Muscle layer of colon (tissue), 2 donors: ENCODE data around the gene ALG2.

ENCODE experiments used
- H3K27ac ChIP-seq: one replicate; pipeline ENCODE4 v1.7.0; 2013; ENCODE audit warnings: low read depth, mild to moderate bottlenecking, low read length, moderate library complexity
- H3K27me3 ChIP-seq, 2 donors: one replicate each; pipeline ENCODE4 v1.7.0; 2013; ENCODE audit warnings: low read length in 2 of 2, mild to moderate bottlenecking in 2 of 2; ENCODE audit not compliant: insufficient read depth in 2 of 2, control insufficient read depth in 1 of 2
- H3K36me3 ChIP-seq: one replicate; pipeline ENCODE4 v1.7.0; 2013; ENCODE audit warnings: mild to moderate bottlenecking, low read length; ENCODE audit not compliant: insufficient read depth
- H3K4me1 ChIP-seq: one replicate; pipeline ENCODE4 v1.7.0; 2013; ENCODE audit warnings: mild to moderate bottlenecking, low read length; ENCODE audit not compliant: insufficient read depth
- H3K4me3 ChIP-seq, 2 donors: one replicate each; pipeline ENCODE4 v1.7.0; 2013; ENCODE audit warnings: low read length in 2 of 2, low read depth in 1 of 2, mild to moderate bottlenecking in 1 of 2, moderate library complexity in 1 of 2
- H3K9ac ChIP-seq: one replicate; pipeline ENCODE4 v1.7.0; 2013; ENCODE audit warnings: low read length
- H3K9me3 ChIP-seq: one replicate; pipeline ENCODE4 v1.7.0; 2013; ENCODE audit warnings: mild to moderate bottlenecking, low read length
- donor health status: abdominal sarcoma.
- donor health status: Adenocarcinoma of cecum.

The ALG2 gene

GRCh38 chr9:99221621-99222415 lies at the start of gene ALG2, which contains the start of gene SEC61B:
ALG2 (minus strand) TSS chr9:99221942; CDS start chr9:99221894, 48 bp downstream.
SEC61B (plus strand) TSS chr9:99222282; CDS start chr9:99222364, 82 bp downstream.
- H3K4me1 ChIP-seq = peaks cover 37% of the 10 kb centered on the region
- H3K9me3 ChIP-seq = no peaks in the 10 kb centered on the region
- peak within 1 kb of the TSS; percentile 94 for H3K27ac ChIP-seq
- peak within 1 kb of the TSS; percentile 97 for H3K9ac ChIP-seq
- H3K36me3 ChIP-seq = peaks cover 20% of the 10 kb centered on the region
- H3K4me3 ChIP-seq = peak within 1 kb of the TSS; percentile 80 to 99
- no peaks in the 10 kb centered on the region for H3K27me3 ChIP-seq

- Histone ChIP-seq H3K4me3 (no peak overlapping the region), H3K27ac (no peak overlapping the region), H3K4me1 (peaks cover 8% of the 10 kb centered on the region), H3K9me3 (no peaks in the 10 kb centered on the region), H3K36me3 (no peaks in the 10 kb centered on the region), H3K27me3 (no peaks in the 10 kb centered on the region), H3K9ac (no peak overlapping the region)
These were observed 48.7 kb upstream of the ALG2 start for GRCh38 chr9:99270491-99270890.

- Histone ChIP-seq H3K27ac (no peak overlapping the region), H3K27me3 (no peaks in the 10 kb centered on the region), H3K9me3 (no peaks in the 10 kb centered on the region), H3K36me3 (no peaks in the 10 kb centered on the region), H3K4me3 (no peak overlapping the region), H3K4me1 (peaks cover 8% of the 10 kb centered on the region), H3K9ac (no peak overlapping the region)
These were observed 47.7 kb upstream of the ALG2 start for GRCh38 chr9:99269416-99269815.

- Histone ChIP-seq H3K27ac (no peak overlapping the region), H3K4me3 (no peak overlapping the region), H3K9ac (no peak overlapping the region)
These were observed 44.7 kb upstream of the ALG2 start for GRCh38 chr9:99266255-99267023.

GRCh38 chr9:99265691-99266090 lies 43.9 kb upstream of the ALG2 start:
- H3K9ac ChIP-seq = no peak overlapping the region
- no peak overlapping the region for H3K4me3 ChIP-seq

More at GRCh38 chr9:99266255-99267023, 44.7 kb upstream of the ALG2 start:
- peaks cover 8% of the 10 kb centered on the region for H3K4me1 ChIP-seq
- no peaks in the 10 kb centered on the region for H3K9me3 ChIP-seq
- H3K36me3 ChIP-seq = no peaks in the 10 kb centered on the region
- H3K27me3 ChIP-seq = no peaks in the 10 kb centered on the region

GRCh38 chr9:99264070-99264680 lies 42.4 kb upstream of the ALG2 start:
- H3K9ac ChIP-seq = no peak overlapping the region
- H3K27ac ChIP-seq = no peak overlapping the region
- peaks cover 18% of the 10 kb centered on the region for H3K4me1 ChIP-seq
- no peaks in the 10 kb centered on the region for H3K36me3 ChIP-seq
- H3K9me3 ChIP-seq = no peaks in the 10 kb centered on the region
- H3K27me3 ChIP-seq = no peaks in the 10 kb centered on the region
- H3K4me3 ChIP-seq = no peak overlapping the region

More at GRCh38 chr9:99265691-99266090, 43.9 kb upstream of the ALG2 start:
- H3K36me3 ChIP-seq = no peaks in the 10 kb centered on the region
- no peak overlapping the region for H3K27ac ChIP-seq
- H3K27me3 ChIP-seq = no peaks in the 10 kb centered on the region
- no peaks in the 10 kb centered on the region for H3K9me3 ChIP-seq
- peaks cover 8% of the 10 kb centered on the region for H3K4me1 ChIP-seq

GRCh38 chr9:99262949-99263418 lies 41.2 kb upstream of the ALG2 start:
- no peaks in the 10 kb centered on the region for H3K27me3 ChIP-seq
- no peaks in the 10 kb centered on the region for H3K9me3 ChIP-seq
- H3K4me1 ChIP-seq = peaks cover 25% of the 10 kb centered on the region
- H3K36me3 ChIP-seq = no peaks in the 10 kb centered on the region
- no peak overlapping the region for H3K4me3 ChIP-seq
- no peak overlapping the region for H3K9ac ChIP-seq
- H3K27ac ChIP-seq = no peak overlapping the region

- Histone ChIP-seq H3K4me1 (peaks cover 25% of the 10 kb centered on the region), H3K27ac (no peak overlapping the region), H3K4me3 (no peak overlapping the region), H3K27me3 (no peaks in the 10 kb centered on the region), H3K9ac (no peak overlapping the region), H3K36me3 (no peaks in the 10 kb centered on the region), H3K9me3 (no peaks in the 10 kb centered on the region)
These were observed 40.2 kb upstream of the ALG2 start for GRCh38 chr9:99261923-99262322.

- peaks cover 18% of the 10 kb centered on the region for H3K4me1 ChIP-seq
- H3K4me3 ChIP-seq = peak overlapping the region; percentile 51 to 73
- H3K9ac ChIP-seq = peak overlapping the region; percentile 57
- no peaks in the 10 kb centered on the region for H3K36me3 ChIP-seq
- no peaks in the 10 kb centered on the region for H3K9me3 ChIP-seq
- H3K27me3 ChIP-seq = no peaks in the 10 kb centered on the region
- H3K27ac ChIP-seq = peak overlapping the region; percentile 5
These were observed 37.6 kb upstream of the ALG2 start for GRCh38 chr9:99259231-99259918.

- Histone ChIP-seq H3K9ac (no peak overlapping the region), H3K4me3 (no peak overlapping the region), H3K36me3 (no peaks in the 10 kb centered on the region), H3K4me1 (peaks cover 18% of the 10 kb centered on the region), H3K27me3 (no peaks in the 10 kb centered on the region), H3K9me3 (no peaks in the 10 kb centered on the region), H3K27ac (no peak overlapping the region)
These were observed 36.1 kb upstream of the ALG2 start for GRCh38 chr9:99257723-99258389.
